ENCODE measurements around the gene GRIK2. TPM values are rescaled to one million over a fixed set of nuclear protein-coding genes. Genes with fewer than 3 reads are reported as not detected.
A peak's percentile ranks its signal among the peaks of the same experiment; 100 is the strongest.

Gene GRIK2
- total RNA-seq, 2 donors from 2014 or later = 5.0 to 12.6 TPM

DNA sequence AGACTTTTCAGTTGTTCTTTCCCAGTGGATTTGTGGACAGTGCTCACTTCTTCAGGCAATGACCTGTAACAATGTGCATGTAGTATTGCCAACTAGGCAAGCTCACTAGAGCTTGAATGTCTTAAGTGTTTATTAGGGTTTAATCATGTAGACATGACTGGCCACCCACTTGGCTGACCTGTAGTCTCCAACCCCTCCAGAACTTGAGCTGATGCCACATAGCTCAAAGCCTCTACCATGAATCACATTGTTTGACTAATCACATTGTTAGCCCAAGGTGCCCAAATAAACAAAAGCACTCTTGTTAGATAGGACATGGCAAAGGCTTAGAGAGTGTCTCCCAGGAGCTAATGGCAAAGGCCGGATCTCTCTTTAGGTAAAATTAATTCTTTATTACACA is 272.7 kb downstream of the GRIK2 start:
- no peak for DNase-seq
- intact Hi-C loops (cut with DNase I) = no loop called here
- peak in 1 of 2 donors; percentile 38 for ATAC-seq

DNA sequence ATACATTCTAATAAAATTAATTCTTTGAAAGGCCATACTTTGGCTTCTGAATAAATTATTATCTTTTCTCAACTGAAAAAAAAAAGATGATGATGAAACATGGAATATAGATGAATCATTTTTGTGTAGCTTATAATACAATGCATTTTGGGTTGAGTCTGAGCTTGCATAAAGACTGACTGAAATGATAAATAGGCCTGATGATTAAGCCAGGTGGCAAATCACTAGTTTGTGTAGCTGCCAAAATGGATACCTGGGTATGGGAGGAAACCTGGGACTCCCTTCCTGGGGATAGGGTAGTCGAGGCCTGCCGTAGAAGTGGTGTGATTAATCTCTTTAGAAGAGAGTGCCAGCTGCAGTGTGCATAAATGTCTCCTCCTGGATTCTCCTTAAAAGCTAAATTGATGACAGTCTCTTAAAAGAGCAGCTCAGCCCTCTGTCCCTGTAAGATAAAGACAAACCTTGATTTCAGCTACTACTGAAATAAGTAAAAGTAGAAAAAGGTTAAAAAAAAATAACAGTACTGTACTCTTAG is 275.1 kb downstream of the GRIK2 start:
- intact Hi-C loops (cut with DNase I) = no loop called here
- no peak for DNase-seq
- ATAC-seq = peak in 1 of 2 donors; percentile 24

DNA sequence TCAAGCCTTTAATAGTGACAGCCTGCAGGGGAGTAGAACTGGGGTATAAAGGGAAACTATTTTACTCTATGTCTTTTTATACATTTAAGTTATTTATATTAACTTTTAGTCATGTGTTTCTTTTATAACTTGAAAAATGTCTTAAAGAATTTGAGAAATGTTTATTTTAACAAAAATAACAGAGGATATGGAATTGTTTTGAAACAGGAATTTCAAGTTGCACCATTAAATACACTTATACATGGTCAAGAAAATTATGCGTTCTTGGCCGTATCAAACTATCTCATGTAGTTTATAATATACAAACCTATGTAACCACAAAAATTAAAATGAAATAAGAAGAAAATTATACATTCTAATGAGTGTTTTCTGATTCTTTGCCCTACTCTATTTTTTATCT is 282.7 kb downstream of the GRIK2 start:
- ATAC-seq = no peak
- DNase-seq = no peak
- intact Hi-C loops (cut with DNase I) = no loop called here

DNA sequence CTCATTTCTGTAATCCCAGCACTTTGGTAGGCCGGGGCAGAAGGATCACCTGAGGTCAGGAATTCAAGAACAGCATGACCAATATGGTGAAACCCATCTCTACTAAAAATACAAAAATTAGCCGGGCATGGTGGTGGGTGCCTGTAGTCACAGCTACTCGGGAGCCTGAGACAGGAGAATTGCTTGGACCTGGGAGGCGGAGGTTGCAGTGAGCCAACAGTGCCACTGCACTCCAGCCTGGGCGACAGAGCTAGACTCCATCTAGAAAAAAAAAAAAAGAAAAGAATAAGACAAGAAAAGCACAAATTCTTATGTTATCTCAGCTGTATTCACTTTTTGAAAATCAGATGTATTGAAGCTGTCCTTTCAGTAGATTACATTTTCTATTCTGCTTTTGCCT is 289.4 kb downstream of the GRIK2 start:
- DNase-seq = no peak
- no peak for ATAC-seq
- intact Hi-C loops (cut with DNase I) = no loop called here

DNA sequence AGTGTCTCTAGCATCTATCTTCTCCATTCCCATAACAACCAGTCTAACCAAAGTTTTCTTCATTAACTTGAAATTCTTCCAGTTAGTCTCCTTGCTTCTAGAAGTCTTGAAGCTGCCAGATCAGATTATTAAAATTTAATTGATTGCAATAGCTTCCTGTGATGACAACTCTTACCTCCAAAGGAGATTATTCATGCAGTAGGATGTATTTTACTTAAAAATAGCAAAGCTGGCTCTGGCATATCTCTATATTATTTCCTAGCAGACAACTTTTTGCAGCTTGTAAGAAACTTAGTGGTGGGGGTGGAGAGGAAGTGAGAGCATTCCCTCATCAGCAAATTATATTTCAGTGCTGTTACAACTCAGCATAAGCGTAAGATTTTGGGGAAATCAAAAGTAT is 290.4 kb downstream of the GRIK2 start:
- DNase-seq (no peak), ATAC-seq (no peak)
- intact Hi-C loops (cut with DNase I) = no loop called here

DNA sequence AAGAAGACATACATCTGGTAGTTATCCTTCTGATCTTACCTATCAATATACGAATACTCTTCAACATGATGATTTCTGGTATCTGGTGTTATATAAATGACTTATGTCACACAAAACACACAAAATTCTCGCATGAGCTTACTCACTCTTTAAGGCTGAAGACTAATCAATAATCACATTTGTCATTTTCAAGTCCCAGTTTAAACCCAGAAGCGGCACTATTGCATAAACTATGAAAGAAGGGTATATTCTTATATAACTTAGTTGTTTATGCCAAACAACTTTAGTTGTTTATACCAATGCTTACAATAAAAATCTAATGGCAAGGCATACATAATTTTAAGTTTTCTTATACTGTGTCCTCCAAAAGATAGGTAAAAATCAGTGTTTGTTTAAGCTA is 293.1 kb downstream of the GRIK2 start:
- ATAC-seq (no peak), DNase-seq (no peak)
- intact Hi-C loops (cut with DNase I) = no loop called here

DNA sequence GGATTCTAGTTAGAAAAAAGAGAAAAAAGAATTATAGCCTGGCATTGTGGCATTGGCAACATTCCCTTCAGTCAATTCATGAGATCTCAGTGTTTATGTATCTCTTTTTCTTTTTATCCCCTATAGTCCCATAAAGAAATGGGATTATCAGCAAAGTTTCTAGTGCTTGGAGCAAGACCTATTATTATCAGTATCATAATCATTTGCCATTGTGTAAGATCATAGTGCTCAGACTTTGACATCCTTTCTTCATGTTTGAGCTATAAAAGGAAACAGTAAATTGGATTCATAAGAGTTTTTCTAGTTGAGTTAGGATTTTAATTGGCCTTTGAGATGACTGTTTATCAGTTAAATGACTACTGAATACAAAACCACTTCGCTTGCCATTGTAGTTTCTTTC is 295.6 kb downstream of the GRIK2 start:
- ATAC-seq (no peak), DNase-seq (no peak)
- intact Hi-C loops (cut with DNase I) = no loop called here

DNA sequence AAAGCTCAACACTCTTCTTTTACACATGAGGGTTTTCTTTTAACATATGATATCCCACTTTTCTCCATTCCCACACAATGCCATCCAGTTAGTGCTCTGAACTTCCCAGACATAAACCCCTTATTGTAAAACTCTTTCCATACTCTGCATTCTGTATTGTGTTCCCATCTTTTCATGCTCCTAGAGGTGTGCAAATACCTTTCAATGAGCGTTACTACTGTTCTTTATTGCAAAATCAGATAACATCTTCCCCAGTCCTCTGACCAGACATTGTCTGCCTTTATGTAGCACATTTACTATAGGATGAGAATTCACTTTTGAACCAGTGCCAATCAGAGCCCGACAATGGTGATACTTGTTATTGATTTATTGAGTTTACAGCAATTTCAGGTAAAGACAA is 296.2 kb downstream of the GRIK2 start:
- DNase-seq (no peak), ATAC-seq (no peak)
- intact Hi-C loops (cut with DNase I) = no loop called here

DNA sequence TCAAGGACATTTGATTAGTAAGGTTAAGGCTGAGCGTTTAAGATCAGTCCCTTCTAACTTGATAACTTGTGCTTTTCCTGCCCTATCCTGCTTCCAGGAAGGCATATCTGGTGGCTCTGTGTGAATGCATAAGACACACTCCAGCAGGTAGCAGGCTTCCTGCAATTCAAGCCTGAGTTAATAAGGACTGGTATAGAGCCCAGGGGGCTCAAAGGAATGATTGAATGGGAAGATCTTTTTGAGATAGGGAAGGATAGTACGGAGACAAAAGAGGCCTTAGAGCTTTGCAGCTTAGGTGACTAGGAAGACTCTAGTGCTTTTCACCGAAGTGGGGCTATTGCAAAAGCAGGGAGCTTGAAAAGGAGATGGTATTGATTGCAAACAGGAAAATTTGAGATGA is 307.1 kb downstream of the GRIK2 start:
- DNase-seq (no peak), ATAC-seq (no peak)
- intact Hi-C loops (cut with DNase I) = no loop called here

DNA sequence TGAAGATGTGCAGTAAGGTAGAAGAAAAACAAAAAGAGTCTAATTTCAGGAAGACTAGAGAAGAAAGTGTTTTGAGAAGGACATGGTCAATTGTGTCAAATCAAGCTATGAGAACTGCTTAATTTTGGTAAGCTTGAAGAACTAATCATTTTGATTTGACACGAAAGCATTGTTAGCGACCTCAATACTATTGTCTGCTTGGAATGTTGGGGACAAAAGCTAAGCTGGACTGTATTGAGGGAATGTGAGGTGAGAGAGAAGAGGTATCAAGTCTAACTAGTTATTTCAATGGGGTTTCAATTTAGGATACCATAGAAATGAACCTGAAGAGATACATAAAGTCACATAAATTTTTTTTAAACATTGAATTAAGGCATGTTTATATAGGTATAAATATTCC is 309.8 kb downstream of the GRIK2 start:
- intact Hi-C loops (cut with DNase I) = no loop called here
- DNase-seq (no peak), ATAC-seq (no peak)

DNA sequence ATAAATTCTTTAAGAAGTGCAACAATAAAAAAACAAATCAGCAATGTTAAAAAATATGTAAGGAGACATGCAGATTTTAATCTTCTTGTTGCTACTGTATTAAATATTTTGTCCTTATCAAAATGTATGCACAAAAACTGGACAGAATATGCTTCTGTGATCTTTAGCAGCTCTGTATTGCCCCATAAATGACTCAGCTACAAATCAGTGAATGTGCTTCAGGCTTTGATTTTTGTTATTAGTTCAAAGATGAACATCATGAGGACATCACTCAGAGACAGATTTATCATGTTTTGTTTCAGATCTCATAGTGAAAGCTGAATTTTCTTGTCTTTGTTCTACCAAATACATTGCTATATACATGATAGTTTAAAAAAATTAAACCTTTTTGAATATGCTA is 312.4 kb downstream of the GRIK2 start:
- DNase-seq (no peak), ATAC-seq (no peak)
- intact Hi-C loops (cut with DNase I) = no loop called here

DNA sequence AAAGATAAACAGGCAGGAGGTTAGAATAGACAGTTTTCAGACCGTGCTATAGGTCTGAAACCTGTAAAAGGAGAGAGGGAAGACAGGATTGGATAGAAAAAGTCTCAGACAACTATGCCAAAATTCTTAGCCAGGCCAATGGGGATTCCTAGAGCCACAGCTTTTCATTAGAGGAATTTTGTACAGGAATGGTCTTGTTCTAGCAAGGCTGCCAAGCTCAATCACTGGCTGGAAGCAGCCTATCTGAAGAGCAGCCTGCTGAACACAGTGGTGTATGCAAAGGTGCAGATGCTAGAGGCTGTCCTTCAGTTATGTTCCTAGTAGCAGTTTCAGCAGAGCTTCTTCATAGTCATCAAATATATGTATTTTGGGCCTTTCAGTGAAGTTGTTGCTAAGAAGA is 313.1 kb downstream of the GRIK2 start:
- intact Hi-C loops (cut with DNase I) = no loop called here
- ATAC-seq (no peak), DNase-seq (no peak)

DNA sequence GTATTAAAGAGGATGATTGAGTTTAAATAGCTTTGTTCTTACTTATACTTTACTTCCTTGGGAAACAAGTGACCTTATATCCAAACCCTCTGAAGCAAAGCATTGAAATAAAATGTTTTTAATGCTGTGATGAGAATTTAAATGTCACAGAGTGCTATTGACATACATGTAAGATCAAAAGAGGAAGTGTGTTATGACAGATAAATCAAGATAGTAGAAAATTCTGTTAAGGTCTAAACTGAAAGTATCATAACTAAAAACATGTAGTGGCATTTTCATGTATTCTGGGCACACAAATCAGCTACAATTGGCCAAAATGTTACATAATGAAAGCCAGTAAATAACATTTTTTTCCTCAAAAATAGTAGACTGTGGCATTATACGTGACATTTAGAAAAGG is 318.0 kb downstream of the GRIK2 start:
- DNase-seq (no peak), ATAC-seq (no peak)
- intact Hi-C loops (cut with DNase I) = no loop called here

DNA sequence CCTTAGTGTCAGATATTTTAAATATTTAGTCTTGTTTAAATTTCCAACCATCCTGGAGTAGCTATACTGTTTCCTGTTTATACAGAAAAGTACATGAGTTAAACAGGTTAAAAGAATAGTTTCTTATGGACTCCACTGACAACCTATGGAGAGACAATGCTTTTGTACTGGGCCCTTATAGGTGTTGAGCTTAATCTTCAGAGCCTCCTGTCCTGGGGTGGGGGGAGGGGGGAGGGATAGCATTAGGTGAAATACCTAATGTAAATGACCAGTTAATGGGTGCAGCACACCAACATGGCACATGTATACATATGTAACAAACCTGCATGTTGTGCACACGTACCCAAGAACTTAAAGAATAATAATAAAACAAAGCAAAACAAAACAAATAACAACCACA is 322.9 kb downstream of the GRIK2 start:
- no peak for DNase-seq
- intact Hi-C loops (cut with DNase I) = no loop called here
- ATAC-seq = no peak

DNA sequence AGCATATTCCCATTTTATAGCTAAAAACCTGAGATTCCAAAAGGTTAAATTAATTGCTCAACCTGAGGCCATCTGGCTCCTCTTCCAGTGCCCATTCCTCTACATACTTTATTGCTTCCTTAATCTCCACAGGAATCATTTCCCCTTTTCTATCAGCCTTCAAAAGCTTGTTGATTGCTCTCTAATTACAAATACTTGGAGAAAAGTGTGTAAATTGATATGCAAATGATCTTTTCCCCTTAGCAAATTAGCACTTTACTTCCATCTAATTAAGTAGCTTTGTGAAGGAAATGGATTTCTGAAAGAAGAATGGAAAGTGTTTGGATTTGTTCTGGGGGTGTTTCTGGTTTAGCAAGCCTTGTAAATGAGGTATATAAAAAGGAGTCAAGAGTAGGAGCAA is 323.3 kb downstream of the GRIK2 start:
- no peak for ATAC-seq
- no peak for DNase-seq
- intact Hi-C loops (cut with DNase I) = no loop called here

DNA sequence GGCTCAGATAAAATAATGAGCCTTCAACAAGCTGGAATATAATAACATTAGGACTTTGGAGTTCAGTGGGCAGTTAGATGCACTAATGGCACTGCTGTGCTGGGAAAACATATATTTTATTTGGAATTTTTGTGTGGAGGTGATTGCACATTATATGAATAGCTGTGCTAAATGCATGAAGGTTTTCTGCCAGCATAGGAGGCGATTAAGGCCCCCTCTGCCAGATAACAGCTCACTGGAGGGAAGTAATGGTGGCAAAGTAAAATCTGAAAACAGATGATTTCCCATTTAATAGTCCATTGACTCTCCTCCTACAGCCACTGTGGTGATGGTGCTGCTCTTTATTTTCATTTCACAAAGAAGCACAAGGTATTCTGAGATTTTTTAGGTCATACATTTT is 326.0 kb downstream of the GRIK2 start:
- no peak for DNase-seq
- intact Hi-C loops (cut with DNase I) = no loop called here
- no peak for ATAC-seq

DNA sequence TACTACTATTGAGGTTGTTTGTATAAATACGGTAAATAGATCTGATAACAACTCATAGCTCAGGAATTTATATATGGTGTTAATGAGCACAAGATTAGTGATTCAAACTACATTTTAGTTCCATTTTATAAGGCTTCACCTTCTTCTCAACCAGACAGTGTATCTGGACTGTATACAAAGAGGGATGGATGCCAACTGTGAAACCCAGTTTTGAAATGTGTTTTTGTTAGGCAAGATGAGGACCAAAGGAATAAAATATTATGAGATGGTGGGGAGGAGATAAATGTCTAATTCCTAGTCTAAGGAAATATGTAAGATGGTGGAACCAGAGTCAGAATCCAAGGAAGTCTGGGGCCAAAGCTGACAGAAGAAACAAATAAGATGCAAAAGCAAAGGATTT is 329.0 kb downstream of the GRIK2 start:
- DNase-seq (no peak), ATAC-seq (no peak)
- intact Hi-C loops (cut with DNase I) = no loop called here

DNA sequence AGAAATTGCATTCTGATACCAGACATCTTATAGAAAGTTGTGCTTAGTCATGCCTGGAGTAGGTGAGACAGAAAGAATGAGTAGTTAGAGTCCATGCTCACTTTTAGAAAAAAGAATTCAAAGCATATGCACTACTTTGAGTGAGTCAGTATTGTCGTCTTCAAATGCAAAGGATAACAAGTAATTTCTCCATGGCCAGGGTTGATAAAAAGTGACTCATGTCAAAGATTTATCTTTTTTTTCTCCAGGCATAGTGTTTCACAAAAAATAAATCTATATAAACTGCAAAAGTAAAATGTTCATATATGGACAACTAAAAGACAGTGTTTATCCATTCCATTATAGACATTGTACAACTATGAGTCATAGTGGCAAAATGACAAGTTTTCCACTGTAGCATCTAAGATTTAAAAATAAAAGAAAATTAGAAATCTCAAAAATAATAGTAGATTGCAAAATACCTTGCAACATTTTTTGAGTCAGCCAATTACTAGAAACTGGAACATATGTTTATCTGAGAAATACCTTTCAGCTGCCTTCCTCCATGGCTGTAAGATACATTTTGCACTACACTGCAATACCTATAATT is 329.6 kb downstream of the GRIK2 start:
- DNase-seq = no peak
- peak in 1 of 2 donors; percentile 58 for ATAC-seq
- intact Hi-C loops (cut with DNase I) = no loop called here

DNA sequence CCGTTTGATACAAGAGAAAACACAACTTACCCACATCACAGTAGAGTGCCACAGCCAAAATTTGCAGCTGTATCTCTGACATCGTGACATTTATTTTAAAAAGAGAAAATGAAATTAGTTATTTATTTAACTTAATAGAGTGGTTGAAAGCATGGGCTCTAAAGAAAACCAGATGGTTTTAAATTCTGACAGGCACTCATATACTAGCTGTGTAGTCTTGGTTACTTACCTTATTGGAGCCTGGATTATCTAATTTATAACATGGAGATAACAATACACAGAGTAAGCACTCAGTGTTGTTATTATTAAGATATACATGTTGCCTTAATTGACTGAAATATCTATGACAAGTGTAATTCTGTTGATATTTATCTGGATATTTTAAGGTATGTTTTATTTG is 334.9 kb downstream of the GRIK2 start:
- no peak for DNase-seq
- ATAC-seq = no peak
- intact Hi-C loops (cut with DNase I) = no loop called here

DNA sequence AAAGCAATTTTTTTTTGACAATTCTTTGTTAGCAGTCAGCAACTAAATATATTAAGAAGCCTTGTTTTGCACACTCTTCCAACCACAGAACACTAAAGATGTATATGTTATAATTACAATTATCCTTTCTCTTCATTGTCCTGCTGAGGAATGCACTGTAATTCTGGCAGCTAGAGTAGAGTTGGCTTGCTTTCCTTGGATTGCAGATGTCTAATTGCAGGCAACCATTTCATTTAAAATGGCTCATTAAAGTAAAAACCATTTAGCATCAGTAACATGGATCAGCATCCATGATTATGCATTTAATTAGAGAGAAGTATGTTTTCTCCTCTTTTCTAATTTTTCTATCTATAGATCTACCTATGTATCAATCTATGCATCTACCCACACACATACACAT is 335.4 kb downstream of the GRIK2 start:
- ATAC-seq = no peak
- intact Hi-C loops (cut with DNase I) = no loop called here
- DNase-seq = no peak

DNA sequence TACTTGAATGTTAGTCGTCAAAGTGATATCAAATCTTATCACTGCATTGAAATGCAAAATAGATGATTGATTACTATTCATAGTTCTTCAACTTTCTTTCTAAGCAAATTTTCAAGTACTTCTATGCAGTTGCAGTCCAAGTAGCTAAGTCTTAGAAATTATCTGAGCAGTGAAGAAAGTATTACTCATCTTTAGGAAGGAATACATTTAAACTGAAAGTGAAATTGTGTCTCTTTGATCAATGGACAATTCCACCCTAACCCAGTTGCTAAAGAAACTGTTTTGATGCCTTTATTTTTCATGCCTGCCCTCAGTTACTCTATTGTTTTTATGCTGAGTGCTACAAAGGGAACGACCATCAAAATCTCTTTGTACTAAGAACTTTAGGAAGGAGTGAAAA is 337.4 kb downstream of the GRIK2 start:
- intact Hi-C loops (cut with DNase I) = no loop called here
- DNase-seq (no peak), ATAC-seq (no peak)

DNA sequence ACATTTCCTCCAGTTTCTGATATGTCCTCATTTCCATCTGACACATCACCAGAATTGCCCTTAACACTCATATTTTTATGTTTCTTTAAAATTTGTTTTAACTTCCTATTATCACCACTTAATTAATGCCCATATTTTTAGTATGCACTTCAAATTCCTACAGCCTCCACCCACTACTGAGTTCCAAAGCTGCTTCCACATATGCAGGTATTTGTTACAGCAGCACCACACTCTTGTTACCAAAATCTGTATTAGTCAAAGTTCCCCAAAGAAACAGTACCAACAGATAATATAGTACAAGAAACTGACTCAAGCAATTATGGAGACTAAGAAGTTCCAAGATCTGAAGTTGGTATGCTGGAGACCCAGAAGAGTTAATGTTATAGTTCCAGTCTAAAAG is 340.4 kb downstream of the GRIK2 start:
- ATAC-seq (no peak), DNase-seq (no peak)
- intact Hi-C loops (cut with DNase I) = no loop called here

Measured in left cardiac atrium (tissue), 4 donors.